Liver (tissue), 9 donors: Measurements from ENCODE around the gene EHF. TPM values are rescaled to one million over a fixed set of nuclear protein-coding genes. Genes with fewer than 3 reads are reported as not detected.

Source experiments
- DNase-seq: peaks from one replicate; pipeline ENCODE4 v3.0.0-alpha.2; 2017; ENCODE audit warnings: low spot score
- H3K27ac ChIP-seq, 2 donors: one replicate each; pipeline ENCODE4 v1.7.0; 2013; ENCODE audit warnings: inconsistent platforms in 2 of 2, low read length in 2 of 2, control low read depth in 1 of 2, low read depth in 1 of 2, mild to moderate bottlenecking in 1 of 2
- H3K27me3 ChIP-seq, 4 donors: one replicate each; pipeline versions ENCODE4 v1.6.1 to v1.7.0; 2013; ENCODE audit warnings: low read length in 3 of 4, inconsistent platforms in 1 of 4, mild to moderate bottlenecking in 1 of 4, moderate library complexity in 1 of 4; ENCODE audit not compliant: control insufficient read depth in 4 of 4, insufficient read depth in 4 of 4
- H3K36me3 ChIP-seq, 4 donors: one replicate each; pipeline versions ENCODE4 v1.6.1 to v1.7.0; 2013; ENCODE audit warnings: low read length in 3 of 4, mild to moderate bottlenecking in 3 of 4, low read depth in 1 of 4, moderate library complexity in 1 of 4; ENCODE audit not compliant: control insufficient read depth in 4 of 4, insufficient read depth in 3 of 4
- H3K4me1 ChIP-seq, 4 donors: one replicate each; pipeline versions ENCODE4 v1.6.1 to v1.7.0; 2013; ENCODE audit warnings: low read length in 3 of 4, mild to moderate bottlenecking in 3 of 4, moderate library complexity in 1 of 4; ENCODE audit not compliant: control insufficient read depth in 4 of 4, insufficient read depth in 4 of 4
- H3K4me3 ChIP-seq, 3 donors: one replicate each; pipeline versions ENCODE4 v1.6.1 to v1.7.0; 2013; ENCODE audit warnings: low read length in 3 of 3, control low read depth in 1 of 3, low read depth in 1 of 3, mild to moderate bottlenecking in 1 of 3
- H3K9ac ChIP-seq, 2 donors: one replicate each; pipeline ENCODE4 v1.7.0; 2013; ENCODE audit warnings: low read length in 2 of 2, mild to moderate bottlenecking in 2 of 2, moderate library complexity in 2 of 2, control low read depth in 1 of 2, low read depth in 1 of 2
- H3K9me3 ChIP-seq, 4 donors: one replicate each; pipeline versions ENCODE4 v1.6.1 to v1.7.0; 2013; ENCODE audit warnings: low read length in 3 of 4; ENCODE audit not compliant: control insufficient read depth in 4 of 4
- ATF3 ChIP-seq: IDR thresholded peaks from 2 replicates; pipeline ENCODE4 v1.6.1; 2016; ENCODE audit warnings: antibody characterized with exemption
- EGR1 ChIP-seq, 2 donors: IDR thresholded peaks; 2 replicates each; pipeline ENCODE4 v1.6.1; 2016 to 2018; ENCODE audit warnings: antibody characterized with exemption in 2 of 2, low read depth in 2 of 2
- FOXA1 ChIP-seq: IDR thresholded peaks from 2 replicates; pipeline ENCODE4 v1.6.1; 2016; ENCODE audit warnings: antibody characterized with exemption
- FOXA2 ChIP-seq: IDR thresholded peaks from 2 replicates; pipeline ENCODE4 v1.6.1; 2016; ENCODE audit warnings: antibody characterized with exemption
- GABPA ChIP-seq, 2 donors: IDR thresholded peaks in 1 of 2; conservative IDR thresholded peaks in 1 of 2; 2 replicates each; pipeline ENCODE4 v1.6.1; 2016; ENCODE audit warnings: antibody characterized with exemption in 2 of 2, mild to moderate bottlenecking in 1 of 2, moderate library complexity in 1 of 2
- HNF4G ChIP-seq: IDR thresholded peaks from 2 replicates; pipeline ENCODE4 v1.6.1; 2016; ENCODE audit warnings: antibody characterized with exemption
- JUND ChIP-seq, 2 donors: IDR thresholded peaks; 2 replicates each; pipeline ENCODE4 v1.6.1; 2016; ENCODE audit warnings: antibody characterized with exemption in 2 of 2
- NR2F2 ChIP-seq: IDR thresholded peaks from 2 replicates; pipeline ENCODE4 v1.6.1; 2016; ENCODE audit warnings: antibody characterized with exemption
- RAD21 ChIP-seq, 2 donors: IDR thresholded peaks; 2 replicates each; pipeline ENCODE4 v1.6.1; 2016; ENCODE audit warnings: antibody characterized with exemption in 2 of 2, mild to moderate bottlenecking in 2 of 2
- RXRA ChIP-seq, 2 donors: IDR thresholded peaks; 2 replicates each; pipeline ENCODE4 v1.6.1; 2017 to 2018; ENCODE audit warnings: antibody characterized with exemption in 2 of 2, mild to moderate bottlenecking in 1 of 2
- SP1 ChIP-seq: IDR thresholded peaks from 2 replicates; pipeline ENCODE4 v1.6.1; 2018; ENCODE audit warnings: antibody characterized with exemption, mild to moderate bottlenecking
- TAF1 ChIP-seq: conservative IDR thresholded peaks from 2 replicates; pipeline ENCODE4 v1.6.1; 2016; ENCODE audit warnings: antibody characterized with exemption, mild to moderate bottlenecking
- YY1 ChIP-seq: IDR thresholded peaks from 2 replicates; pipeline ENCODE4 v1.6.1; 2016; ENCODE audit warnings: antibody characterized with exemption, mild to moderate bottlenecking
- WGBS: extraction: QIAGEN DNeasy Blood & Tissue Kit; methylation state at CpG from one replicate; pipeline ENCODE4 v1.1.7; 2013; 5-methylcytosine and 5-hydroxymethylcytosine counted together
- polyA plus RNA-seq, 2 donors: library from polyadenylated mRNA; stranded (reverse) in 1 of 2; unstranded in 1 of 2; fragments of 200-250 nt in 1 of 2; fragments of >200 nt in 1 of 2; fragmentation: Nextera tagmentation in 1 of 2; extraction: Ambion mirVana in 1 of 2; gene quantifications; one replicate each; pipeline versions ENCODE4 v1.2.1 to v1.2.3, GENCODE V29; 2013 to 2015
- total RNA-seq, 2 donors: library from RNA; depleted of rRNA; stranded (reverse); fragments of >200 nt; gene quantifications; one replicate each; pipeline ENCODE4 v1.2.3, GENCODE V29; 2014
- TF ChIP-seq, protein P1 (sequence below): IDR thresholded peaks from 2 replicates; pipeline ENCODE4 v1.6.1; 2016; ENCODE audit warnings: antibody characterized with exemption
- TF ChIP-seq, protein P2 (sequence below): IDR thresholded peaks from 2 replicates; pipeline ENCODE4 v1.6.1; 2016; ENCODE audit warnings: antibody characterized with exemption, mild to moderate bottlenecking
- donor health status: healthy.
- donor health status: healthy.
- donor health status: healthy.
- donor health status: healthy.
- donor health status: healthy.

The EHF gene
- total and polyA plus RNA-seq, 4 donors, result 0.85 to 5.9 (median 2.6) TPM

DNA sequence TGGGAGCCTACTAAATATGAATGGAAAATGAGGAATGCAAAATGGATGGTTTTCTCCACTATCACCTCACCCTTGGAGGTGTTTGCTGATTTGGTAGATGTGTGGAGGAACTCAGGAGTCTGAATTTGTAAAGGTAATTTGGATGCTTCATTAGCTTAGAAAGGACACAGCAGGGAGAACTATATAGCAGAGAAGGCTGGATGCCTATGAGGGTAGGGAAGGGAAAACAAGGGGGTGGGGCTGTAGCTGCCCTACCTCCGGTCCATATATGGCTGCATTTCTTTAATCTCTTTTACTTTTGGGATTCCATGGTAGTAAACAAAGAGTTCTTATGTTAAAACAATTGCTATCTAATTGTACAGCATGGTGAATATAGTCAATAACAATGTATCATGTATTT lies 4.8 kb upstream of the EHF start (continued):
- no peak for TF ChIP-seq ATF3
- no peak for TF ChIP-seq TAF1

DNA sequence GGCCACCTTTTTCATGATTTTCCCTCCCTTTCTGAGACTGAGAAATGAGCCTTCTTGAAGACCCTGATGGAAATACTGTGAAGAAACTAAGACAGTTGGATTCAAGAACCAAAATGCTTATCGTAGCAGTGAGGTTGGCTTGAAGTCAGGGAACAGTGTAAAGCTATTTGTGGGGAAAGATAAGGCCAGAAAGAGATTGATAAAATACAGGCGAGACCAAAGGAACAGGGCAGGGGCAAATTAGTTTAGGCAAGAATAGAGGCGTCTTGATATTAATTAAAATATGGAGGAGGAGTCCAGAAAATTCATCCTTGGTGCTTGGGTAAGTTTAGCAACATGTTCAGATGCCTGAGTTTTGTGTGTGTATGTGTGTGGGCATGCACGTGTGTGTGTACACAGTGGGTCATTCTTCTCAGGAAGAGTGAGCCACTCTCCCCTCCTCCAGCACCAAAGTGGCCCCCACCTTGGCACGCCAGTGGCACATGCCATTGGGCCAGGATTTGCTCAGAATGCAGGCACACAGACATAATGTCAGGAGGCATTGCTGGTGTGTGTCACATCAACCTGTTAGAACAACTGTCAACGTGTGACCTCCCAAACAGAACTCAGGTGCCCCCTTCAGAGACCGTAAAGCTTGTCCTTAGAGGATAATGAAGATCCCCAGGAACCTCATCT lies 3.9 kb upstream of the EHF start:
- TF ChIP-seq NR2F2 (no peak), RXRA (IDR thresholded peaks at IDR 0.05) (no peak), GABPA (IDR thresholded peaks at IDR 0.05 in 1 of 2, conservative IDR thresholded peaks at IDR 0.05 in 1 of 2) (no peak)
- Histone ChIP-seq H3K27ac (no peak overlapping the region), H3K36me3 (no peaks in the 10 kb centered on the region), H3K4me3 (no peak overlapping the region), H3K4me1 (peaks cover 0 to 4% (median 1%) of the 10 kb centered on the region in 4 donors), H3K27me3 (no peaks in the 10 kb centered on the region), H3K9ac (no peak overlapping the region), H3K9me3 (no peaks in the 10 kb centered on the region)
- DNase-seq, result no peak
- WGBS, result 75% methylated on average over 7 of the region's 7 CpGs

DNA sequence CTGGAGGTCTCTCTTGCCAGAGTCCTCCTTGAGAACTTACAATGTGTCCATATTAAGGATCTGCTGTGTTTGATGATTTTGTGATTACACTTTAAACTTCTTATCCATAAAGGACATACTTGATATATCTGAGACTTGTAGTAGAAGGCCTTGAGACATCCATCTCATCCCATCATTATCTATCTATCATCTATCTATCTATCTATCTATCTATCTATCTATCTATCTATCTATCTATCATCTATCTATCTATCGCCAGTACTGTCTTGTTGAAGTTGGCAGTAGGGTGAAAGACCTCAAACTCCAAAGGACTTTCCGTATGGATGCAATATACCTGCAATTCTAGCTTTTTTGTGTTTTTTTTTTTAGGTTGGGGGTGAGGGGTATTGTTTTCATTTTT lies 2.5 kb upstream of the EHF start:
- H3K4me1 ChIP-seq, result no peaks in the 10 kb centered on the region
- no peak overlapping the region for H3K9ac ChIP-seq
- WGBS, result 97% methylated on average over 2 of the region's 2 CpGs
- no peaks in the 10 kb centered on the region for H3K9me3 ChIP-seq
- H3K36me3 ChIP-seq, result no peaks in the 10 kb centered on the region
- H3K4me3 ChIP-seq, result no peak overlapping the region
- TF ChIP-seq TAF1 (no peak), ATF3 (no peak), NR2F2 (no peak), EGR1 (IDR thresholded peaks at IDR 0.05; ENCODE audit: low read depth in 2 of 2) (no peak), SP1 (no peak), HNF4G (no peak), FOXA2 (no peak)
- TF ChIP-seq, protein P1, sequence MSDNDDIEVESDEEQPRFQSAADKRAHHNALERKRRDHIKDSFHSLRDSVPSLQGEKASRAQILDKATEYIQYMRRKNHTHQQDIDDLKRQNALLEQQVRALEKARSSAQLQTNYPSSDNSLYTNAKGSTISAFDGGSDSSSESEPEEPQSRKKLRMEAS, result no peak
- TF ChIP-seq, protein P2, sequence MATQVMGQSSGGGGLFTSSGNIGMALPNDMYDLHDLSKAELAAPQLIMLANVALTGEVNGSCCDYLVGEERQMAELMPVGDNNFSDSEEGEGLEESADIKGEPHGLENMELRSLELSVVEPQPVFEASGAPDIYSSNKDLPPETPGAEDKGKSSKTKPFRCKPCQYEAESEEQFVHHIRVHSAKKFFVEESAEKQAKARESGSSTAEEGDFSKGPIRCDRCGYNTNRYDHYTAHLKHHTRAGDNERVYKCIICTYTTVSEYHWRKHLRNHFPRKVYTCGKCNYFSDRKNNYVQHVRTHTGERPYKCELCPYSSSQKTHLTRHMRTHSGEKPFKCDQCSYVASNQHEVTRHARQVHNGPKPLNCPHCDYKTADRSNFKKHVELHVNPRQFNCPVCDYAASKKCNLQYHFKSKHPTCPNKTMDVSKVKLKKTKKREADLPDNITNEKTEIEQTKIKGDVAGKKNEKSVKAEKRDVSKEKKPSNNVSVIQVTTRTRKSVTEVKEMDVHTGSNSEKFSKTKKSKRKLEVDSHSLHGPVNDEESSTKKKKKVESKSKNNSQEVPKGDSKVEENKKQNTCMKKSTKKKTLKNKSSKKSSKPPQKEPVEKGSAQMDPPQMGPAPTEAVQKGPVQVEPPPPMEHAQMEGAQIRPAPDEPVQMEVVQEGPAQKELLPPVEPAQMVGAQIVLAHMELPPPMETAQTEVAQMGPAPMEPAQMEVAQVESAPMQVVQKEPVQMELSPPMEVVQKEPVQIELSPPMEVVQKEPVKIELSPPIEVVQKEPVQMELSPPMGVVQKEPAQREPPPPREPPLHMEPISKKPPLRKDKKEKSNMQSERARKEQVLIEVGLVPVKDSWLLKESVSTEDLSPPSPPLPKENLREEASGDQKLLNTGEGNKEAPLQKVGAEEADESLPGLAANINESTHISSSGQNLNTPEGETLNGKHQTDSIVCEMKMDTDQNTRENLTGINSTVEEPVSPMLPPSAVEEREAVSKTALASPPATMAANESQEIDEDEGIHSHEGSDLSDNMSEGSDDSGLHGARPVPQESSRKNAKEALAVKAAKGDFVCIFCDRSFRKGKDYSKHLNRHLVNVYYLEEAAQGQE, result no peak
- no peak overlapping the region for H3K27ac ChIP-seq
- no peaks in the 10 kb centered on the region for H3K27me3 ChIP-seq
- no peak for DNase-seq

DNA sequence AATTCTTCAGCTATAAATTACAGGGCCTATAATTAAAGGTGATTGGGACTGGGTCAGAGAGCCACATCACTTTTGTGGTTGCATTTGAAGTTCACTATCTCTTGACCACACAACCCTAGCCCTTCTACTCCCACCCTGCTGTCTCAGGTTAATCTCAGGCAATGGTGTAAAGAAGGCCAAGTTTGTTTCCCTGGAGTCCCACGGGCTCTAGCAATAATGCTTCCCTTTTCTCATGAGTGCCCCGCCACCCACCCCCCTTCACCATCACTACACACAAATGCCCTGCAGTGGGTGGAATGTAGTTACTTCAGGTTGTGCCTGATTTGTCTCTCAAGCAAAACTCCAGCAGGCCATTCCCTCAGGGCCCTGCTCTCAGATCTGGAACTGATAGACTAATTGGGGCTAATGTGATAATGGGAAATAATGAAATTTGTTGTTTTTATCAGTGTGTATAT lies 1.8 kb upstream of the EHF start:
- no peaks in the 10 kb centered on the region for H3K36me3 ChIP-seq
- TF ChIP-seq, protein P1, result no peak
- TF ChIP-seq RAD21 (IDR thresholded peaks at IDR 0.05) (no peak), NR2F2 (no peak), EGR1 (IDR thresholded peaks at IDR 0.05; ENCODE audit: low read depth in 2 of 2) (no peak), RXRA (IDR thresholded peaks at IDR 0.05) (no peak), HNF4G (no peak), FOXA1 (no peak), YY1 (no peak), JUND (IDR thresholded peaks at IDR 0.05) (no peak), TAF1 (no peak)
- TF ChIP-seq, protein P2, result no peak

More for the DNA sequence above, 1.8 kb upstream of the EHF start:
- no peak overlapping the region for H3K9ac ChIP-seq
- H3K4me1 ChIP-seq, result no peaks in the 10 kb centered on the region
- WGBS, result 85% methylated on average over 2 of the region's 2 CpGs
- H3K27me3 ChIP-seq, result no peaks in the 10 kb centered on the region
- H3K9me3 ChIP-seq, result no peaks in the 10 kb centered on the region
- H3K4me3 ChIP-seq, result no peak overlapping the region
- no peak overlapping the region for H3K27ac ChIP-seq
- no peak for DNase-seq
